ENCODE measurements around the gene THBS1. TPM values are rescaled to one million over a fixed set of nuclear protein-coding genes. Genes with fewer than 3 reads are reported as not detected.

Gene THBS1
- total RNA-seq, 2 donors from 2014 or later = 0.46 to 7.5 TPM

GRCh38 chr15:39629371-39629770, 48.5 kb downstream of the THBS1 start:
- ATAC-seq = peak; percentile 66 to 72
- peaks cover 0 to 17% of the 10 kb centered on the region in 2 donors for H3K9me3 Mint-ChIP-seq
- peak; percentile 48 to 63 for DNase-seq (ENCODE audit: low spot score in 2 of 2)
- H3K27ac Mint-ChIP-seq = peak overlapping the region; percentile 62 to 88
- H3K36me3 Mint-ChIP-seq = peaks cover 4 to 34% of the 10 kb centered on the region in 2 donors

DNA sequence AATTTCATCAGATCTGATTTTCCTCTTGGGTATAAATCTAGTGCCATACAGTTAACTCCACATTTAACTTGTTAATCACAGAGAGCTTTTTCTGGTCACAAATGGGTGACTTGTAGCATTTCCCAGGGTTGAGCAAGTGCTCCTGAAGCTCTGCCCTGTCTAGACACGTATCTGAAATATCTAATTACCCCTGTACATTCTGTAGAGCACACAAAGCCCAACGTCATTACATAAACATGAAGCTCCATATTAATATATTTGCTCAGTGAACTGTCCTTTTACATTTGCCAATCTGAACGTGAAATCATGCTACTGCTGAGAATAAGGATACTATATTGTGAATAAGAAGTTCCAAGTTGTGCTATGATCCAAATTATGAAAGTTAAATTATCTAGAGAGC, 49.0 kb downstream of the THBS1 start:
- peaks cover 0 to 16% of the 10 kb centered on the region in 2 donors for H3K9me3 Mint-ChIP-seq
- DNase-seq (ENCODE audit: low spot score in 2 of 2) = no peak
- H3K36me3 Mint-ChIP-seq = peaks cover 2 to 32% of the 10 kb centered on the region in 2 donors
- H3K27ac Mint-ChIP-seq = peak overlapping the region; percentile 3 to 62
- no peak for ATAC-seq

DNA sequence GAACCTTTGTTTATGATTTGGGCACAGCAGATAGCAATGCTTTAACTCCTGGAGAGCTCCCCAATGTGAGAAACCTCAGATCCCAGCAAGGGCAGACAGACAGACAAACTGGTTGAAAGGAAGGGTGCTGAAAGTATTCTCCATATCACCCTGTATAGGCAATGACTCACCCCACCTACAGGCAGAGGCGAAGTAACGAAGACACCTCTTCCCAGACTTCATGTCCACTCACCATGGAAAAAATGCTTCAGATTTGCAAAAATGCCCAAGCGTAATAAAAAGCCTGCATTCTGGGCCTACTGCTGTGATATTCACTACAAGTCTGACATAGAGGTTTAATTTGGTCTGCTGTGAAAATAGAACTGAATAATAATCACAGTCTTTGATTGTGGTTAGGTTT, 50.5 kb downstream of the THBS1 start:
- peak in 1 of 2 donors; percentile 6 for DNase-seq (ENCODE audit: low spot score in 2 of 2)
- Mint-ChIP-seq H3K27ac (peak overlapping the region; percentile 2 to 73), H3K36me3 (peaks cover 0 to 19% of the 10 kb centered on the region in 2 donors), H3K9me3 (peaks cover 0 to 17% of the 10 kb centered on the region in 2 donors)
- peak; percentile 45 to 59 for ATAC-seq

- no peaks in the 10 kb centered on the region for H3K36me3 Mint-ChIP-seq
- H3K9me3 Mint-ChIP-seq = peaks cover 0 to 4% of the 10 kb centered on the region in 2 donors
- ATAC-seq (no peak), DNase-seq (ENCODE audit: low spot score in 2 of 2) (no peak)
- no peak overlapping the region for H3K27ac Mint-ChIP-seq
Observed at GRCh38 chr15:39638041-39638440, 57.2 kb downstream of the THBS1 start.

DNA sequence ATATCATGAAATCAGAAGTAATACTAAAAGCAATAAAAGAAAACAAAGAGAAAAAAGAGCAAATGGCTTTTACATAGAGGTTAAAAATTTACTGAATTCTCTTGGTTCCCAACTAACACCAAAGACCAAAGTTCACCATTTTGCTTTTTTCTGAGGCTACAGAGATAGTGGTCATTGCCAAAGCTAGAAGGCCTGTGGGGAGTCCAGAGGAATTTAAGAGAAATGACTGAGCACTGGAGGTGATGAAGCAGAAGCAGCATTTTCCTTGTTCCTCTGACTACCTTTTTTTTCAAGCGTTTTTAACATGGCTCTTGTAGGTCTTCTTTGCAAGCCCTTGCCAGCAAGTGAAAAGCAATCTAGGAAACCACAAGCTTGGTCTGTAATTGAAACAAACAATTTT, 58.2 kb downstream of the THBS1 start:
- DNase-seq (ENCODE audit: low spot score in 2 of 2) (no peak), ATAC-seq (no peak)
- no peaks in the 10 kb centered on the region for H3K36me3 Mint-ChIP-seq
- peaks cover 0 to 4% of the 10 kb centered on the region in 2 donors for H3K9me3 Mint-ChIP-seq
- H3K27ac Mint-ChIP-seq = no peak overlapping the region

DNA sequence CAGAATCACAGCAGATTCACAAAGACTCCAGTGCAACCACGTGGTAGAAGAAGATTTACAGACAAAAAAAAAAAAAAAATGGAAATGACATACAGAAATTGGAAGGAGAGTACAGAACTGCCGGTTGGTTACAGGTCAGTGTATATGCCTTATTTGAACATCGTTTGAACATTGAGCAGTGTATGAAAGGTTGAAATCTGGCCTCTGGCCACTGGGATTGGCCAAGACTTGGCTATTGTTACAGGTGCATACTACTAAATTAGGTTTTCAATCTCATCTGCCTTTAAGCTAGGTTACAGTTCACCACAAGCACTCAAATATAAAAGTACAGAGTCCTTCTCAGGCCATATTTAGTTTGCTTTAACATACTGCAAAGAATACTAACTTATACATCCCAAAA, 59.8 kb downstream of the THBS1 start:
- ATAC-seq (no peak), DNase-seq (ENCODE audit: low spot score in 2 of 2) (no peak)
- Mint-ChIP-seq H3K27ac (no peak overlapping the region), H3K36me3 (no peaks in the 10 kb centered on the region), H3K9me3 (peaks cover 0 to 4% of the 10 kb centered on the region in 2 donors)

- peak overlapping the region in 1 of 2 donors; percentile 12 for H3K27ac Mint-ChIP-seq
- H3K36me3 Mint-ChIP-seq = no peaks in the 10 kb centered on the region
- DNase-seq (ENCODE audit: low spot score in 2 of 2) = no peak
- peak; percentile 36 to 51 for ATAC-seq
- no peaks in the 10 kb centered on the region for H3K9me3 Mint-ChIP-seq
Observed at GRCh38 chr15:39641191-39641889, 60.5 kb downstream of the THBS1 start.

DNA sequence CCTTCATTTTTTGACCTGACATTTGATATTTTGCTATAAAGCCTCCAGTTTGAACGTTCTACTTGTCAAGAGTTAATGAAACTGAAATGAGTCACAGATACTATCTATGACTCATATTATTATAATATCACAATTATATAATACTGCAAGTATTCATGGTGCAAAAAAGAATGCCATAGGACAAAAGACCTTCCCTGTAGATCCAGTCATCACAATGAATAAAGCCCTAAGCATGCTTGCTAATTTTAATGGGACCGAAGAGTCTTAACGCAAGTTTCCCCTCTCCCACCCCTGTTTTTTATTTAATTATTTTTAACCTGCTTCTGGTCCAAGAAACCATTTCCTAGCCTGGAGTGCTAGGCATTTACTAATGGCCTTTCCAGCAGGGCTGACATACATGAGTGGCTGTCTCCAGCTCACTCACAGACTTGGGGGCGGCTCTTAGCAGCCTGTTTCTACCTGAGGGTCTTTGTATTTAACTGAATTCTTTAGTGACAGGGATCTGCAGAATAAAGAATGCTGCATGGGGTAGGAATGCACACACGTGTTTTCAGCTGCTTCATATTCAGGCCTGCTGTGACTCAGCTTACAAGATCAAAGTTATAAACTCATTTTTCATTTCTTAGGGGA, 61.2 kb downstream of the THBS1 start:
- ATAC-seq = peak; percentile 44 to 45
- DNase-seq (ENCODE audit: low spot score in 2 of 2) = no peak
- H3K36me3 Mint-ChIP-seq = no peaks in the 10 kb centered on the region
- no peak overlapping the region for H3K27ac Mint-ChIP-seq
- H3K9me3 Mint-ChIP-seq = no peaks in the 10 kb centered on the region

- peak; percentile 73 to 91 for ATAC-seq
- H3K9me3 Mint-ChIP-seq = no peaks in the 10 kb centered on the region
- H3K27ac Mint-ChIP-seq = no peak overlapping the region
- H3K36me3 Mint-ChIP-seq = no peaks in the 10 kb centered on the region
- no peak for DNase-seq (ENCODE audit: low spot score in 2 of 2)
Observed at GRCh38 chr15:39643727-39644126, 62.8 kb downstream of the THBS1 start.

DNA sequence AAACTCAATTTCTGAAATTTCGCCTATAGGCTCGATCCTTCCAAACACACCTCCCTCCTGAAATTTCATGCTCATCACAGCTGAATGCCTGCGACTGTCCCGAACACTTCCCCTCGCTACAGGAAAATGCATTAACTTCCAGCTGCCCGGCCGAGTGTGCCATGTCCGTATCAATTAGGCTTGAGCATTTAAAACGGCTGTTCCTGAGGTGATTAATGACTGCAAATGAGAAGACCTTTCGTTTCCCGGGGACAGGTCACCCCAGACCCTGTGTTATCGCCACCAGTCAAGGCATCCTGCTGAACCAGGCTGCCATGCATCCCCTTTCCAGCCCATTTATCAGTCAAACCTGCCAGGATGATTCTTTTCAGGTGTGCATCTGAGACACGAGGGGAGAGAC, 63.3 kb downstream of the THBS1 start:
- Mint-ChIP-seq H3K9me3 (no peaks in the 10 kb centered on the region), H3K27ac (peak overlapping the region in 1 of 2 donors; percentile 14), H3K36me3 (no peaks in the 10 kb centered on the region)
- DNase-seq (ENCODE audit: low spot score in 2 of 2) (no peak), ATAC-seq (no peak)

DNA sequence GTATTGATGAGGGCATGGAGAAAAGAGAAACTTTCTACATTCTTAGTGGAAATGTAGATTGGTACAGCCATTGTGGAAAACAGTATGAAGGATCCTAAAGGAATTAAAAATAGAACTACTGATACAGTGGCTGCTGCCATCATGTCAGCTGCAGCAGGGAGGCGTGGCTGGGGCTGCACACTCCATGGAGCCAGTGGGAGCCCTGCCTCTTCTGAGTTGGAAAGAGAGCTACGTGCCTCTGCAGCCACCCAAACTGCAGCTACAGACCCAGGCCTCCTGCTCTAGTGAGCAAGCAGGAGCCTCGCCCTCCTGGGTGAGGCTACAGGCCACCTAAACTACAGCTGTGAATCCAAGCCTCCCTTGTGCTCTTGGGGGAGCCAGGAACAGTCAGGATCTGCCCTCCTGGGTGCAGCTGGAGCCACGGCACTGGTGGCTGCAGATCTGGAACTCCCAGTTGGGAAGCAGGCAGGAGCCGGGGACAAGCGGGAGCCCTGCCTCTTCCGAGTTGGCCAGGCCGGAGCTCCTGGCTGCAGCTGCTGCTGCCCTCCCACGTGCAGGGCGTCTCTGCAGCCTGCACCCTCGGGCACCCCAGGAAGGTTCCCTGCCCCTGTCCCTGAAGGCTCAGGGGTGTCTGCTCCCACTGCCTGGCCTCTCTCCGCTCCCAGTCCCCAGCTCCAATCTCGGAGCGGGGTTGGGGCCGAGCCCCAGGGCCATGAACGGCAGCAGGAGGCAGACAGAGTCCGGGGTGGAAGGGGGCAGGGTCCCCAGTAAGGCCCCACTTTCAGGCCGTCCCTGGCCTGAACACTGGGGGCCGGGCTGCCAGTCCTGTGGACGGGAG, 64.5 kb downstream of the THBS1 start:
- H3K27ac Mint-ChIP-seq = no peak overlapping the region
- ATAC-seq (no peak), DNase-seq (ENCODE audit: low spot score in 2 of 2) (no peak)
- H3K36me3 Mint-ChIP-seq = no peaks in the 10 kb centered on the region
- no peaks in the 10 kb centered on the region for H3K9me3 Mint-ChIP-seq

DNA sequence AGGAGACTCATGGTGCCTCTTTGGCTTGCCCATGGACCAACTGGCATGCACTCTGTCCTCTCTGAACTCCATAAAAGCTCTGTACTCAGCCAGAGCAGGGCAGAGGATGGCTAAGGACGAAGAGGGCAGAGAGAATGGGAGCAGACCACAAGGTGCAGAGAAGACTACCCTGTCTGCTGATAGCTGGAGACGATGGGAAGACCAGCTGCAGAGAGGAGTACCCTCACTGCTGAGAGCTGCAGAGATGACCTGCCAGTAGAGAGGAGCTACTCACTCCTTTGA, 65.0 kb downstream of the THBS1 start:
- DNase-seq (ENCODE audit: low spot score in 2 of 2) (no peak), ATAC-seq (no peak)
- no peak overlapping the region for H3K27ac Mint-ChIP-seq
- no peaks in the 10 kb centered on the region for H3K36me3 Mint-ChIP-seq
- H3K9me3 Mint-ChIP-seq = no peaks in the 10 kb centered on the region

GRCh38 chr15:39646425-39646824, 65.5 kb downstream of the THBS1 start:
- no peak for ATAC-seq

More at GRCh38 chr15:39646425-39646824, 65.5 kb downstream of the THBS1 start:
- H3K36me3 Mint-ChIP-seq = no peaks in the 10 kb centered on the region
- no peak for DNase-seq (ENCODE audit: low spot score in 2 of 2)
- no peak overlapping the region for H3K27ac Mint-ChIP-seq
- H3K9me3 Mint-ChIP-seq = no peaks in the 10 kb centered on the region

Other genes starting within 250 kb of the THBS1 start
- gene FSIP1, start 201.8 kb downstream of the THBS1 start, total RNA-seq = 1 to 10 TPM in 1 of 2 donors, under 1 TPM in 1; 0.18 to 1.1 TPM